RWPE1 (cell line): ENCODE results near the gene VAV1.

Source experiments
- CTCF ChIA-PET: fragments of 350-600 bp; sonication (Branson Sonifier 250); formaldehyde crosslinking; extraction: SDS; loops from one replicate; lab custom pipeline; 2021; lab: Yijun Ruan, JAX
- POLR2A ChIA-PET: fragments of 400-600 bp; formaldehyde crosslinking; extraction: SDS; loops from one replicate; lab custom pipeline; 2020; ENCODE audit warnings: antibody characterized with exemption; ENCODE audit not compliant: low non-redundant PET; lab: Yijun Ruan, JAX
- DNase-seq: peaks from one replicate; pipeline ENCODE4 v3.0.0; 2012; ENCODE audit warnings: low spot score
- H3K27ac ChIP-seq: fragments of 450-650 bp; 2 replicates; pipeline ENCODE4 v1.5.1; 2017
- TF ChIP-seq, protein P1 (sequence below): fragments of 450-650 bp; conservative IDR thresholded peaks from 2 replicates; pipeline ENCODE4 v1.5.1; 2017; ENCODE audit warnings: low read depth, mild to moderate bottlenecking

VAV1 gene

DNA sequence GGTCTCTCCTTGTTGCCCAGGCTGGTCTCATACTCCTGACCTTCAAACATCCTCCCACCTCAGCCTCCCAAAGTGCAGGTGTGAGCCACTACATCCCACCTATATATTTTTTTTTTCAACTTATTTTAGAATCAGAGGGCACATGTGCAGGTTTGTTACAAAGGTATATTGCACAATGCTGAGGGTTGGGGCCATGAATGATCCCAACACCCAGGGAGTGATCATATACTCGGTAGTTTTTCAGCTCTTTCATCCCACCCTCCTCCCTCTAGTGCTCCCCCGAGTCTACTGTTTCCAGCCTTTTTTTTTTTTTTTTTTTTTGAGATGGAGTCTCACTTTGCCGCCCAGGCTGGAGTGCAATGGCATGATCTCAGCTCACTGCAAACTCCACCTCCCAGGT, 76.5 kb downstream of the VAV1 start:
- TF ChIP-seq, protein P1, sequence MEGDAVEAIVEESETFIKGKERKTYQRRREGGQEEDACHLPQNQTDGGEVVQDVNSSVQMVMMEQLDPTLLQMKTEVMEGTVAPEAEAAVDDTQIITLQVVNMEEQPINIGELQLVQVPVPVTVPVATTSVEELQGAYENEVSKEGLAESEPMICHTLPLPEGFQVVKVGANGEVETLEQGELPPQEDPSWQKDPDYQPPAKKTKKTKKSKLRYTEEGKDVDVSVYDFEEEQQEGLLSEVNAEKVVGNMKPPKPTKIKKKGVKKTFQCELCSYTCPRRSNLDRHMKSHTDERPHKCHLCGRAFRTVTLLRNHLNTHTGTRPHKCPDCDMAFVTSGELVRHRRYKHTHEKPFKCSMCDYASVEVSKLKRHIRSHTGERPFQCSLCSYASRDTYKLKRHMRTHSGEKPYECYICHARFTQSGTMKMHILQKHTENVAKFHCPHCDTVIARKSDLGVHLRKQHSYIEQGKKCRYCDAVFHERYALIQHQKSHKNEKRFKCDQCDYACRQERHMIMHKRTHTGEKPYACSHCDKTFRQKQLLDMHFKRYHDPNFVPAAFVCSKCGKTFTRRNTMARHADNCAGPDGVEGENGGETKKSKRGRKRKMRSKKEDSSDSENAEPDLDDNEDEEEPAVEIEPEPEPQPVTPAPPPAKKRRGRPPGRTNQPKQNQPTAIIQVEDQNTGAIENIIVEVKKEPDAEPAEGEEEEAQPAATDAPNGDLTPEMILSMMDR: no peak
- ChIA-PET POLR2A (no interaction called here), CTCF (interaction anchor here (0.7 kb wide), 1 partner anchor 589 kb away, joined by 6 read pairs; no protein-coding TSS in a partner anchor)
- DNase-seq: no peak
- H3K27ac ChIP-seq: no peak overlapping the region

GRCh38 chr19:6849876-6850275, 77.4 kb downstream of the VAV1 start:
- TF ChIP-seq, protein P1: no peak
- no peak for DNase-seq
- H3K27ac ChIP-seq: no peak overlapping the region
- ChIA-PET POLR2A (no interaction called here), CTCF (interaction anchor here (0.6 kb wide), 2 partner anchors 14 to 50 kb away, joined by 3 to 5 read pairs; no protein-coding TSS in a partner anchor)

GRCh38 chr19:6851359-6851758, 78.9 kb downstream of the VAV1 start:
- CTCF ChIA-PET: no interaction called here
- POLR2A ChIA-PET: no interaction called here
- no peak for DNase-seq
- TF ChIP-seq, protein P1: no peak
- no peak overlapping the region for H3K27ac ChIP-seq

- TF ChIP-seq, protein P1: no peak
- DNase-seq: no peak
- POLR2A ChIA-PET: no interaction called here
- CTCF ChIA-PET: interaction anchor here (0.7 kb wide), 1 partner anchor 12 kb away, joined by 3 read pairs; no protein-coding TSS in a partner anchor
- H3K27ac ChIP-seq: no peak overlapping the region
Measured at GRCh38 chr19:6852001-6852400, 79.5 kb downstream of the VAV1 start.

- CTCF ChIA-PET: no interaction called here
Measured at GRCh38 chr19:6853868-6854267, 81.4 kb downstream of the VAV1 start.

GRCh38 chr19:6854758-6855157, 82.2 kb downstream of the VAV1 start:
- TF ChIP-seq, protein P1: no peak
- POLR2A ChIA-PET: no interaction called here
- no peak for DNase-seq
- CTCF ChIA-PET: no interaction called here
- H3K27ac ChIP-seq: no peak overlapping the region

More at GRCh38 chr19:6853868-6854267, 81.4 kb downstream of the VAV1 start:
- H3K27ac ChIP-seq: no peak overlapping the region
- POLR2A ChIA-PET: no interaction called here
- TF ChIP-seq, protein P1: no peak
- DNase-seq: no peak
